Loucy (cell line): ENCODE data around the gene HARS1.

Experiments used
- EZH2phosphoT487 ChIP-seq: fragments of 200-600 bp; IDR thresholded peaks from 2 replicates; pipeline ENCODE4 v1.6.1; 2018; ENCODE audit warnings: antibody characterized with exemption, mild to moderate bottlenecking, moderate library complexity, borderline replicate concordance
- TF ChIP-seq, protein P1 (sequence below): fragments of 200-600 bp; sonication (generic); conservative IDR thresholded peaks from 2 replicates; pipeline ENCODE4 v1.5.1; 2014; ENCODE audit warnings: mild to moderate bottlenecking, antibody characterized with exemption, low read length

DNA sequence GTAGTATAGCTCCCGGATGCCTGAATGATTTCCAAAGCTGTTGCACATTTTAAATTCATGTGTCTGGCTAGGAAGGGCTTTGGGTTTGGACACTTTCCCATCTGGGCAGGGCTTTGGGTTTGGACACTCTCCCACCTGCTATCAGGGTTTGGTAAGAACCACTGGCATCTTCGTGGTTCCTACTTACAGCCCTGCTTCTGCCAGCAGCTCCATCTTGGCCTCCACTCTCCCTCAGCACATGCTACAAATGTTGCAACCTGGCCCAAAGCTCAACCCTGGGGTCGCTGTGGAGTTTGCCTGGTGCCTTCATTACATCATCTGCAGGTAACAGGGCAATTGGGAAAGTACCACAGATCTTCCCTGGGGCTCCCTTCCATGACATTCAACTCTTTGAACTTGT lies 48.5 kb downstream of the HARS1 start:
- TF ChIP-seq, protein P1, sequence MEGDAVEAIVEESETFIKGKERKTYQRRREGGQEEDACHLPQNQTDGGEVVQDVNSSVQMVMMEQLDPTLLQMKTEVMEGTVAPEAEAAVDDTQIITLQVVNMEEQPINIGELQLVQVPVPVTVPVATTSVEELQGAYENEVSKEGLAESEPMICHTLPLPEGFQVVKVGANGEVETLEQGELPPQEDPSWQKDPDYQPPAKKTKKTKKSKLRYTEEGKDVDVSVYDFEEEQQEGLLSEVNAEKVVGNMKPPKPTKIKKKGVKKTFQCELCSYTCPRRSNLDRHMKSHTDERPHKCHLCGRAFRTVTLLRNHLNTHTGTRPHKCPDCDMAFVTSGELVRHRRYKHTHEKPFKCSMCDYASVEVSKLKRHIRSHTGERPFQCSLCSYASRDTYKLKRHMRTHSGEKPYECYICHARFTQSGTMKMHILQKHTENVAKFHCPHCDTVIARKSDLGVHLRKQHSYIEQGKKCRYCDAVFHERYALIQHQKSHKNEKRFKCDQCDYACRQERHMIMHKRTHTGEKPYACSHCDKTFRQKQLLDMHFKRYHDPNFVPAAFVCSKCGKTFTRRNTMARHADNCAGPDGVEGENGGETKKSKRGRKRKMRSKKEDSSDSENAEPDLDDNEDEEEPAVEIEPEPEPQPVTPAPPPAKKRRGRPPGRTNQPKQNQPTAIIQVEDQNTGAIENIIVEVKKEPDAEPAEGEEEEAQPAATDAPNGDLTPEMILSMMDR = no peak
- no peak for TF ChIP-seq EZH2phosphoT487
